Peyer's patch (tissue), 4 donors: Measurements from ENCODE around the gene ZPR1. TPM values are rescaled to one million over a fixed set of nuclear protein-coding genes. Genes with fewer than 3 reads are reported as not detected.

Experiments
- DNase-seq, 3 donors: peaks; one replicate each; pipeline ENCODE4 v3.0.0-alpha.2; 2017 to 2019
- H3K27ac ChIP-seq, 4 donors: fragments of 200-600 bp; sonication (generic); one replicate each; pipeline ENCODE4 v1.5.1; 2016 to 2019
- H3K27me3 ChIP-seq, 2 donors: fragments of 200-600 bp; sonication (generic); one replicate each; pipeline ENCODE4 v1.5.1; 2019
- H3K36me3 ChIP-seq, 3 donors: fragments of 200-600 bp; sonication (generic); one replicate each; pipeline ENCODE4 v1.5.1; 2016 to 2019
- H3K4me1 ChIP-seq, 4 donors: fragments of 200-600 bp; sonication (generic); one replicate each; pipeline ENCODE4 v1.5.1; 2016 to 2019
- H3K4me3 ChIP-seq, 4 donors: fragments of 200-600 bp; sonication (generic); 1 replicate in 3 of 4; 2 replicates in 1 of 4; pipeline ENCODE4 v1.5.1; 2016 to 2019; ENCODE audit warnings: mild to moderate bottlenecking in 1 of 4
- H3K9me3 ChIP-seq, 4 donors: fragments of 200-600 bp; sonication (generic); one replicate each; pipeline ENCODE4 v1.5.1; 2016 to 2019; ENCODE audit warnings: mild to moderate bottlenecking in 1 of 4
- POLR2A ChIP-seq, 2 donors: fragments of 450-650 bp; IDR thresholded peaks; one replicate each; pipeline ENCODE4 v1.5.1; 2017; ENCODE audit warnings: antibody characterized with exemption in 2 of 2, mild to moderate bottlenecking in 2 of 2, moderate library complexity in 2 of 2
- total RNA-seq, 4 donors: library from RNA; depleted of rRNA; stranded (reverse); fragments of >200 nt; gene quantifications; one replicate each; pipeline ENCODE4 v1.1.0, GENCODE V29; 2016
- TF ChIP-seq, protein P1 (sequence below), 6 experiments: fragments of 450-650 bp in 4 of 6; fragments of 200-600 bp in 2 of 6; sonication (generic) in 1 of 6; IDR thresholded peaks; one replicate each; pipeline ENCODE4 v1.5.1; 2017 to 2019; ENCODE audit warnings: antibody characterized with exemption in 6 of 6, mild to moderate bottlenecking in 3 of 6, moderate library complexity in 1 of 6

The ZPR1 gene
- total RNA-seq, 4 donors from 2014 or later = 17.0 to 52.6 (median 32.5) TPM

DNA sequence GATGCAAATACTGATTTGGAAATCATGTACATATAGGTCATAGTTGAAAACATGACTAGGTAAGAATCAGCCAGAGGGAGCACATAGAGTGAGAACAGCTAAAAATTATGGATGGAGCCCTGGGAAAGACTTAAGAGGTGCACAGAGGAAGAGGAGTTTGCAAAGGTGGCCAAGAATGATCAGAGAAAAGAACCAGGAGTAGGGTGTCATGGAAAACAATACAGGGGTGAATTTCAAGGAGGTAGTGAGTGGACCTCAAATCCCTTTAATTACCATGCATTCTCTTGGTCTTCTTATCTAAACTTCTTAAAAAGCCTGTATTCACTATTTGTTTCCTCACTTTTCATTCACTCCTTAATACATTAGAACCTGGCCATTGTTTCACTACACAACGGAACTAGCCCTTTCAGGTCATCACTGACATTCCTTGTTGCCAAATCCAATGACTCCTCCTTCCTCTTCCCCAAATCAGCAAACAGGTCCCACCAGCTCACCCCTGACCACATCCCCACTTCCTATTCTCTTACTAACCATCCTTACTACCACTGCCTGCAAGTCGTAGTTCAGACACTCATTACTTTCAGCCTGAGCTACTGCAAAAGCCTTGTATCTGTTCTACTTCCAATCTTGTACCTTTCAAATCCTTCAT is 37.6 kb downstream of the ZPR1 start:
- H3K4me3 ChIP-seq = no peak overlapping the region
- H3K36me3 ChIP-seq = peaks cover 0 to 74% (median 0%) of the 10 kb centered on the region in 3 donors
- H3K4me1 ChIP-seq = no peaks in the 10 kb centered on the region
- no peak for DNase-seq
- H3K27me3 ChIP-seq = no peaks in the 10 kb centered on the region
- no peak overlapping the region for H3K27ac ChIP-seq
- no peak for TF ChIP-seq POLR2A (IDR thresholded peaks at IDR 0.05)
- TF ChIP-seq, protein P1, sequence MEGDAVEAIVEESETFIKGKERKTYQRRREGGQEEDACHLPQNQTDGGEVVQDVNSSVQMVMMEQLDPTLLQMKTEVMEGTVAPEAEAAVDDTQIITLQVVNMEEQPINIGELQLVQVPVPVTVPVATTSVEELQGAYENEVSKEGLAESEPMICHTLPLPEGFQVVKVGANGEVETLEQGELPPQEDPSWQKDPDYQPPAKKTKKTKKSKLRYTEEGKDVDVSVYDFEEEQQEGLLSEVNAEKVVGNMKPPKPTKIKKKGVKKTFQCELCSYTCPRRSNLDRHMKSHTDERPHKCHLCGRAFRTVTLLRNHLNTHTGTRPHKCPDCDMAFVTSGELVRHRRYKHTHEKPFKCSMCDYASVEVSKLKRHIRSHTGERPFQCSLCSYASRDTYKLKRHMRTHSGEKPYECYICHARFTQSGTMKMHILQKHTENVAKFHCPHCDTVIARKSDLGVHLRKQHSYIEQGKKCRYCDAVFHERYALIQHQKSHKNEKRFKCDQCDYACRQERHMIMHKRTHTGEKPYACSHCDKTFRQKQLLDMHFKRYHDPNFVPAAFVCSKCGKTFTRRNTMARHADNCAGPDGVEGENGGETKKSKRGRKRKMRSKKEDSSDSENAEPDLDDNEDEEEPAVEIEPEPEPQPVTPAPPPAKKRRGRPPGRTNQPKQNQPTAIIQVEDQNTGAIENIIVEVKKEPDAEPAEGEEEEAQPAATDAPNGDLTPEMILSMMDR (IDR thresholded peaks at IDR 0.05) = no peak
- no peaks in the 10 kb centered on the region for H3K9me3 ChIP-seq

DNA sequence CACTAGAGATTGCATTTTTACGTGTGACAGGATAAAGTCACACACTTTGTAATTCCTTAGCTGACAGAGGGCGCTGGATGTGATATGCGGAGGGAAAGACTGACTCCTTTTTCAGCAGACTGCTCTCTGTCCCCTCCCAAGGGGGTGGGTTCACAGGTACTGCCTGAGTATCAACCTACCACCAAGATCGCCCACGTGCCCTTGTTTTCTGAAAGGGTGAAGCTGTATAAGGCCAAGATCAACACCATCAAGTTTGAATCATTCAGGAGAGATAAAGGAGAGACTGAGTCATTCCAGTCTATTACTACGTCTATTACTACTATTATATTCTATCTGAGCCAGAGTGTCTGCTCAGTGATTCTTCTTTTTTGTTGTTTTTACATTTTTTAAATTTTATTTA is 45.7 kb downstream of the ZPR1 start:
- no peak overlapping the region for H3K4me3 ChIP-seq
- no peaks in the 10 kb centered on the region for H3K27me3 ChIP-seq
- no peaks in the 10 kb centered on the region for H3K9me3 ChIP-seq
- no peak for DNase-seq
- H3K36me3 ChIP-seq = peaks cover 0 to 13% (median 0%) of the 10 kb centered on the region in 3 donors
- H3K27ac ChIP-seq = no peak overlapping the region
- H3K4me1 ChIP-seq = no peaks in the 10 kb centered on the region
- TF ChIP-seq, protein P1 (IDR thresholded peaks at IDR 0.05) = no peak
- no peak for TF ChIP-seq POLR2A (IDR thresholded peaks at IDR 0.05)

DNA sequence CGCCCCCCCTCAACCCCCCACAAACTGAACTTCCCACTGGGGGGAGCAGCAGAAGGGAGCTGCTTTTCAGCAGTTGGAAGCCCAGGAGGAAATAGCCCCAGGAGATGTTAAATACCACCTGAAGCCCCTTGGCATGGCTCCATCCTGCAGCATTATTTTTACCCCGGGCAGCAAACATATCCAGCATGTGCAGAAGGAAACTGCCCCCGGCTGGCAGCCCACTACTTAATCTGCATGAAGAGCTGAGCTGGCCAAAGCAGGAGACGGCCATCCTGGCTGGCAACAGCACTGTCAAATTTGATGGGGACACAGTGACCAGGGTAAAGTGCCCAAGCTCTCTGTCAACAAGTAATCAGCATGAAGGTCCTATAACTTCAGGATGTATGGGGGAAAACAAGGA is 47.1 kb downstream of the ZPR1 start:
- H3K27ac ChIP-seq = no peak overlapping the region
- no peak for DNase-seq
- TF ChIP-seq, protein P1 (IDR thresholded peaks at IDR 0.05) = no peak
- TF ChIP-seq POLR2A (IDR thresholded peaks at IDR 0.05) = no peak
- no peaks in the 10 kb centered on the region for H3K27me3 ChIP-seq
- H3K4me3 ChIP-seq = no peak overlapping the region
- no peaks in the 10 kb centered on the region for H3K4me1 ChIP-seq
- H3K36me3 ChIP-seq = no peaks in the 10 kb centered on the region
- no peaks in the 10 kb centered on the region for H3K9me3 ChIP-seq

DNA sequence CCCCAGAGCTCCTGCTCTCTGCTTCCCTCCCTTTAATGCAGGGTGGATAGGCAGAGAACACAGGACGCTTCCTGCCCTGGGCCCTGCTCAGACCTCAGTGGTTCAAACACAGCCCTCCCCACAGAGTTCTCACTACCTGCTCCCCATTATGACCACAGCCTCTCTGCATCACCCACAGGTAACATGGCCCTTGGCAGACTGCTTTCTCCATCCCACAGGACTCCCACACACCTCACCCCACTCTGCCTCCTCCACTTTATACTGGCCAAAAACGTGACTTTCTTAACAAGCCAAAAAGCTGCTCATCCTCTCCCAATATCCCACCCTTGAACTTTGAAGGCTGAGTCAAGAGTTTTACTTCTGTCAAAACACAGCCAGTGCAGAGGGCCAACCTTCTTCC is 48.8 kb downstream of the ZPR1 start:
- TF ChIP-seq, protein P1 (IDR thresholded peaks at IDR 0.05) = no peak
- TF ChIP-seq POLR2A (IDR thresholded peaks at IDR 0.05) = no peak
- H3K4me1 ChIP-seq = no peaks in the 10 kb centered on the region
- H3K4me3 ChIP-seq = no peak overlapping the region
- no peaks in the 10 kb centered on the region for H3K27me3 ChIP-seq
- no peak for DNase-seq
- H3K27ac ChIP-seq = no peak overlapping the region
- H3K9me3 ChIP-seq = no peaks in the 10 kb centered on the region
- H3K36me3 ChIP-seq = no peaks in the 10 kb centered on the region

DNA sequence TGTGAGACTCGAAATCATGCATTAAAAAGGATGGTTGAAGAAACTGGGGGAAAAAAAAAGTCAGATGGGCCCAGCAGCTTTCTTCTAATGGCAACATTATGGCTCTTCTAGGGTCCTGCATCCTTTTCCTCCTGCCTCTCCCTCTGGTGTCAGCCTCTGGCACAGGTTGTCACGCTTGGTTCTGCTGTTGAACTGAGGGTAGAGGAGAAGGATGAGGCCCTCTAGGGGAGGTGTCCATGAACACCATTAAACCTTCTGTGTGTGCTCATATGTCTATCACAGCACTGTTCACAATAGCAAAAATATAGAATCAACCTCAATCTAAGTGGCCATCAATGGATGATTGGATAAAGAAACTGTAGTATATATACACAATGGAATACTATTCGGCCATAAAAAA is 51.1 kb downstream of the ZPR1 start:
- Histone ChIP-seq H3K4me3 (no peak overlapping the region), H3K4me1 (no peaks in the 10 kb centered on the region), H3K9me3 (no peaks in the 10 kb centered on the region), H3K27ac (no peak overlapping the region), H3K36me3 (no peaks in the 10 kb centered on the region), H3K27me3 (no peaks in the 10 kb centered on the region)
- no peak for DNase-seq
- TF ChIP-seq, protein P1 (IDR thresholded peaks at IDR 0.05) = no peak
- TF ChIP-seq POLR2A (IDR thresholded peaks at IDR 0.05) = no peak
